Liver (tissue), 9 donors: ENCODE data around the gene C8B. TPM values are rescaled to one million over a fixed set of nuclear protein-coding genes. Genes with fewer than 3 reads are reported as not detected.

ENCODE experiments used
- DNase-seq: peaks from one replicate; pipeline ENCODE4 v3.0.0-alpha.2; 2017; ENCODE audit warnings: low spot score
- H3K27ac ChIP-seq, 2 donors: one replicate each; pipeline ENCODE4 v1.7.0; 2013; ENCODE audit warnings: inconsistent platforms in 2 of 2, low read length in 2 of 2, control low read depth in 1 of 2, low read depth in 1 of 2, mild to moderate bottlenecking in 1 of 2
- H3K27me3 ChIP-seq, 4 donors: one replicate each; pipeline versions ENCODE4 v1.6.1 to v1.7.0; 2013; ENCODE audit warnings: low read length in 3 of 4, inconsistent platforms in 1 of 4, mild to moderate bottlenecking in 1 of 4, moderate library complexity in 1 of 4; ENCODE audit not compliant: control insufficient read depth in 4 of 4, insufficient read depth in 4 of 4
- H3K36me3 ChIP-seq, 4 donors: one replicate each; pipeline versions ENCODE4 v1.6.1 to v1.7.0; 2013; ENCODE audit warnings: low read length in 3 of 4, mild to moderate bottlenecking in 3 of 4, low read depth in 1 of 4, moderate library complexity in 1 of 4; ENCODE audit not compliant: control insufficient read depth in 4 of 4, insufficient read depth in 3 of 4
- H3K4me1 ChIP-seq, 4 donors: one replicate each; pipeline versions ENCODE4 v1.6.1 to v1.7.0; 2013; ENCODE audit warnings: low read length in 3 of 4, mild to moderate bottlenecking in 3 of 4, moderate library complexity in 1 of 4; ENCODE audit not compliant: control insufficient read depth in 4 of 4, insufficient read depth in 4 of 4
- H3K4me3 ChIP-seq, 3 donors: one replicate each; pipeline versions ENCODE4 v1.6.1 to v1.7.0; 2013; ENCODE audit warnings: low read length in 3 of 3, control low read depth in 1 of 3, low read depth in 1 of 3, mild to moderate bottlenecking in 1 of 3
- H3K9ac ChIP-seq, 2 donors: one replicate each; pipeline ENCODE4 v1.7.0; 2013; ENCODE audit warnings: low read length in 2 of 2, mild to moderate bottlenecking in 2 of 2, moderate library complexity in 2 of 2, control low read depth in 1 of 2, low read depth in 1 of 2
- H3K9me3 ChIP-seq, 4 donors: one replicate each; pipeline versions ENCODE4 v1.6.1 to v1.7.0; 2013; ENCODE audit warnings: low read length in 3 of 4; ENCODE audit not compliant: control insufficient read depth in 4 of 4
- CTCF ChIP-seq: fragments of 150-350 bp; IDR thresholded peaks from 2 replicates; pipeline ENCODE4 v1.5.1; 2017; ENCODE audit warnings: improper control_type of control experiment, low read depth, low read length; ENCODE audit not compliant: missing input control
- EGR1 ChIP-seq, 2 donors: IDR thresholded peaks; 2 replicates each; pipeline ENCODE4 v1.6.1; 2016 to 2018; ENCODE audit warnings: antibody characterized with exemption in 2 of 2, low read depth in 2 of 2
- FOXA1 ChIP-seq: IDR thresholded peaks from 2 replicates; pipeline ENCODE4 v1.6.1; 2016; ENCODE audit warnings: antibody characterized with exemption
- FOXA2 ChIP-seq: IDR thresholded peaks from 2 replicates; pipeline ENCODE4 v1.6.1; 2016; ENCODE audit warnings: antibody characterized with exemption
- HNF4A ChIP-seq, 2 donors: conservative IDR thresholded peaks; 2 replicates each; pipeline ENCODE4 v1.6.1; 2016; ENCODE audit warnings: antibody characterized with exemption in 2 of 2, mild to moderate bottlenecking in 2 of 2
- HNF4G ChIP-seq: IDR thresholded peaks from 2 replicates; pipeline ENCODE4 v1.6.1; 2016; ENCODE audit warnings: antibody characterized with exemption
- JUND ChIP-seq, 2 donors: IDR thresholded peaks; 2 replicates each; pipeline ENCODE4 v1.6.1; 2016; ENCODE audit warnings: antibody characterized with exemption in 2 of 2
- NR2F2 ChIP-seq: IDR thresholded peaks from 2 replicates; pipeline ENCODE4 v1.6.1; 2016; ENCODE audit warnings: antibody characterized with exemption
- RAD21 ChIP-seq, 2 donors: IDR thresholded peaks; 2 replicates each; pipeline ENCODE4 v1.6.1; 2016; ENCODE audit warnings: antibody characterized with exemption in 2 of 2, mild to moderate bottlenecking in 2 of 2
- RXRA ChIP-seq, 2 donors: IDR thresholded peaks; 2 replicates each; pipeline ENCODE4 v1.6.1; 2017 to 2018; ENCODE audit warnings: antibody characterized with exemption in 2 of 2, mild to moderate bottlenecking in 1 of 2
- SP1 ChIP-seq: IDR thresholded peaks from 2 replicates; pipeline ENCODE4 v1.6.1; 2018; ENCODE audit warnings: antibody characterized with exemption, mild to moderate bottlenecking
- TAF1 ChIP-seq: conservative IDR thresholded peaks from 2 replicates; pipeline ENCODE4 v1.6.1; 2016; ENCODE audit warnings: antibody characterized with exemption, mild to moderate bottlenecking
- YY1 ChIP-seq: IDR thresholded peaks from 2 replicates; pipeline ENCODE4 v1.6.1; 2016; ENCODE audit warnings: antibody characterized with exemption, mild to moderate bottlenecking
- WGBS: extraction: QIAGEN DNeasy Blood & Tissue Kit; methylation state at CpG from one replicate; pipeline ENCODE4 v1.1.7; 2013; 5-methylcytosine and 5-hydroxymethylcytosine counted together
- polyA plus RNA-seq, 2 donors: library from polyadenylated mRNA; stranded (reverse) in 1 of 2; unstranded in 1 of 2; fragments of 200-250 nt in 1 of 2; fragments of >200 nt in 1 of 2; fragmentation: Nextera tagmentation in 1 of 2; extraction: Ambion mirVana in 1 of 2; gene quantifications; one replicate each; pipeline versions ENCODE4 v1.2.1 to v1.2.3, GENCODE V29; 2013 to 2015
- total RNA-seq, 2 donors: library from RNA; depleted of rRNA; stranded (reverse); fragments of >200 nt; gene quantifications; one replicate each; pipeline ENCODE4 v1.2.3, GENCODE V29; 2014
- TF ChIP-seq, protein P1 (sequence below): IDR thresholded peaks from 2 replicates; pipeline ENCODE4 v1.6.1; 2016; ENCODE audit warnings: antibody characterized with exemption
- donor health status: healthy.
- donor health status: healthy.
- donor health status: healthy.
- donor health status: healthy.
- donor health status: healthy.

Gene C8B
- total and polyA plus RNA-seq, 4 donors: 151 to 703 (median 356) TPM

- no peak for DNase-seq
- H3K4me1 ChIP-seq: peaks cover 0 to 2% (median 0%) of the 10 kb centered on the region in 4 donors
- no peak overlapping the region for H3K4me3 ChIP-seq
- H3K9ac ChIP-seq: no peak overlapping the region
- TF ChIP-seq CTCF (no peak), RAD21 (IDR thresholded peaks at IDR 0.05) (no peak), RXRA (IDR thresholded peaks at IDR 0.05) (no peak)
- TF ChIP-seq, protein P1, sequence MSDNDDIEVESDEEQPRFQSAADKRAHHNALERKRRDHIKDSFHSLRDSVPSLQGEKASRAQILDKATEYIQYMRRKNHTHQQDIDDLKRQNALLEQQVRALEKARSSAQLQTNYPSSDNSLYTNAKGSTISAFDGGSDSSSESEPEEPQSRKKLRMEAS: no peak
- H3K27me3 ChIP-seq: no peaks in the 10 kb centered on the region
- no peaks in the 10 kb centered on the region for H3K9me3 ChIP-seq
- WGBS: 50% methylated on average over 1 of the region's 1 CpG
- H3K27ac ChIP-seq: no peak overlapping the region
- H3K36me3 ChIP-seq: peaks cover 4 to 79% (median 69%) of the 10 kb centered on the region in 4 donors
These were observed 25.8 kb downstream of the C8B start for GRCh38 chr1:56940039-56940438.

DNA sequence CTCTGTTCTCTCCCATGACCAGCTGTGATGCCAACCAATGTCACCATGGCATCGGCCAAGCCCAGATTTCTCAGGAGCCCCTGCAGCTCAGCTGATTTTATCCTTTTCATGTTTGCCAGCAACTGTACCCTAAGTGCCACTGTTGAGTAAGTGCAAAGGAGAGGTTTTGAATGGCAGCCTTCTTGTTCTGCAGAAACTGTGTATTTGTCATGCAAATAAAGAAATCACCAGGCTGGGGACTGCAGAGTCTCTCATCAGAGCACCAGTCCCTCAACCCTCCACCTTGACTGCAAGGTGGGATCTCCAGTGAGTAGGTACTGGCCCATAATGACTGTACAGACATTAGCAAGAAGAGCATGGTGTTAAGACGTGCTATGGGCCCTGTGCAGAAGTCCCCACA lies 26.6 kb downstream of the C8B start:
- Histone ChIP-seq H3K36me3 (peaks cover 4 to 79% (median 70%) of the 10 kb centered on the region in 4 donors), H3K27me3 (no peaks in the 10 kb centered on the region)
- TF ChIP-seq HNF4G (no peak), YY1 (no peak), SP1 (no peak), TAF1 (no peak), NR2F2 (no peak), HNF4A (conservative IDR thresholded peaks at IDR 0.05) (no peak), CTCF (no peak), EGR1 (IDR thresholded peaks at IDR 0.05; ENCODE audit: low read depth in 2 of 2) (no peak), RXRA (IDR thresholded peaks at IDR 0.05) (no peak), FOXA2 (no peak), RAD21 (IDR thresholded peaks at IDR 0.05) (no peak), FOXA1 (no peak)
- TF ChIP-seq, protein P1: no peak

GRCh38 chr1:56938646-56939045 lies 27.2 kb downstream of the C8B start:
- Histone ChIP-seq H3K9me3 (no peaks in the 10 kb centered on the region), H3K27me3 (no peaks in the 10 kb centered on the region), H3K36me3 (peaks cover 4 to 81% (median 69%) of the 10 kb centered on the region in 4 donors), H3K9ac (no peak overlapping the region), H3K4me1 (peaks cover 0 to 2% (median 0%) of the 10 kb centered on the region in 4 donors), H3K27ac (no peak overlapping the region), H3K4me3 (no peak overlapping the region)
- TF ChIP-seq NR2F2 (no peak), HNF4A (conservative IDR thresholded peaks at IDR 0.05) (no peak), EGR1 (IDR thresholded peaks at IDR 0.05; ENCODE audit: low read depth in 2 of 2) (no peak), YY1 (no peak), JUND (IDR thresholded peaks at IDR 0.05) (no peak), FOXA1 (no peak), FOXA2 (no peak), RAD21 (IDR thresholded peaks at IDR 0.05) (no peak)
- TF ChIP-seq, protein P1: no peak
- 98% methylated on average over 2 of the region's 2 CpGs for WGBS
- DNase-seq: no peak

More for the DNA sequence above, 26.6 kb downstream of the C8B start:
- Histone ChIP-seq H3K27ac (no peak overlapping the region), H3K4me1 (peaks cover 0 to 2% (median 0%) of the 10 kb centered on the region in 4 donors), H3K4me3 (no peak overlapping the region), H3K9ac (no peak overlapping the region), H3K9me3 (no peaks in the 10 kb centered on the region)
- DNase-seq: no peak
- WGBS: 89% methylated on average over 2 of the region's 2 CpGs
